Measurements from ENCODE around the gene ZBTB45.
"Not testable (repeated sequence)": the region's sequence is repeated elsewhere in the genome, so short reads cannot be mapped to it uniquely, and the experiment has no call there.

The ZBTB45 gene

DNA sequence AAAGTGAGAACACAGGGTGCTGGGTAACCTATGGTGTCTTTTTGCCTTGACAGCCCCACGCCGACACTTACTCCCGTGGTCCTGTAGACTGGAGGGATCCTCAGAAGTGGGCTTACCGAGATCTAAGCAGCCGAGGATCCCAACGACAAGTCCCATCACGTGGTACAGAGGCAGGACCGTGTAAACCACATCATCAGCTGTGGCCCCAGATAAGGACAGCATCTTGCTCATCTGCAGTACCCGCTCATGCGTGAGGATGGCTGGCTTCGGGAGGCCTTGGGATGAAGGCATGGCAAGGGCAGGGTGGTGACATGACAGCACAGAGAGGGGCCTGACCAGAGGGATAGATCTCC lies 9.9 kb downstream of the ZBTB45 start:
- Histone ChIP-seq H3K79me1 (ENCODE audit: low read length) (peaks cover 2% of the 10 kb centered on the region), H4K8ac (ENCODE audit: low read depth, low read length) (no peak overlapping the region), H3K18ac (ENCODE audit: low read length) (no peak overlapping the region), H2BK5ac (ENCODE audit: low read depth, low read length, poor library complexity) (no peak overlapping the region), H2BK120ac (ENCODE audit: insufficient read depth, low read length, poor library complexity) (no peak overlapping the region), H3K9me3 (ENCODE audit: insufficient read depth, low read depth, low read length) (no peaks in the 10 kb centered on the region), H2AK5ac (ENCODE audit: low read length) (no peak overlapping the region), H3K4me1 (ENCODE audit: control insufficient read depth in 1 of 2, insufficient read depth in 2 of 2, low read length in 2 of 2) (peaks cover 4 to 7% of the 10 kb centered on the region in 2 experiments), H3K36me3 (ENCODE audit: control insufficient read depth in 1 of 2, insufficient read depth in 2 of 2, low read length in 2 of 2) (peaks cover 6 to 9% of the 10 kb centered on the region in 2 experiments), H2BK12ac (ENCODE audit: low read length) (no peak overlapping the region), H3K23ac (ENCODE audit: low read length) (no peak overlapping the region), H3K79me2 (ENCODE audit: control insufficient read depth, insufficient read depth, low read length, poor library complexity) (peaks cover 4% of the 10 kb centered on the region), H3K4me3 (ENCODE audit: low read depth, low read length) (no peak overlapping the region), H3K27ac (ENCODE audit: low read depth, low read length) (no peak overlapping the region), H4K91ac (ENCODE audit: low read depth, low read length) (no peak overlapping the region), H3K9ac (ENCODE audit: low read length) (no peak overlapping the region), H4K12ac (ENCODE audit: low read depth, low read length) (no peak overlapping the region), H3K14ac (ENCODE audit: low read length) (no peak overlapping the region), H3K4ac (ENCODE audit: low read depth, low read length) (no peak overlapping the region), H2AFZ (ENCODE audit: insufficient read depth, low read length, poor library complexity) (no peak overlapping the region), H3K4me2 (ENCODE audit: low read length) (no peak overlapping the region), H3K27me3 (ENCODE audit: insufficient read depth, low read length) (no peaks in the 10 kb centered on the region)
- WGBS (ENCODE audit: extremely low coverage, insufficient coverage, insufficient read length): no CpG with 5 or more reads among the region's 11 CpGs
- DNase-seq: no peak

DNA sequence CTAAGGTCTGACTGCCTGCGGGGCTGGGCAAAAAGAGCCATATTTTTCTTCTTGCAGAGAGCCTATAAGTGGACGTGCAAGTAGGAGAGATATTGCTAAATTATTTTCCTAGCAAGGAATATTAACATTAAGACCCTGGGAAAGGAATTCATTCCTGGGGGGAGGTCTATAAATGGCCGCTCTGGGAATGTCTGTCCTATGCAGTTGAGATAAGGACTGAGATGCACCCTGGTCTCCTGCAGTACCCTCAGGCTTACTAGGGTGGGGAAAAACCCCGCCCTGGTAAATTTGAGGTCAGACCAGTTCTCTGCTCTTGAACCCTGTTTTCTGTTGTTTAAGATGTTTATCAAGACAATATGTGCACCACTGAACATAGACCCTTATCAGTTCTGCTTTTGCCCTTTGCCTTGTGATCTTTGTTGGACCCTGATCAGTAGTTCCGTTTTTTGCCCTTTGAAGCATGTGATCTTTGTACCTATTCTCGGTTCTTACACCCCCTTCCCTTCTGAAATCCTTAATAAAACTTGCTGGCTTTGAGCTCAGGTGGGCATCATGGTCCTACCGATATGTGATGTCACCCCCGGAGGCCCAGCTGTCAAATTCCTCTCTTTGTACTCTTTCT lies 11.9 kb downstream of the ZBTB45 start:
- WGBS (ENCODE audit: extremely low coverage, insufficient coverage, insufficient read length): no CpG with 5 or more reads among the region's 8 CpGs

DNA sequence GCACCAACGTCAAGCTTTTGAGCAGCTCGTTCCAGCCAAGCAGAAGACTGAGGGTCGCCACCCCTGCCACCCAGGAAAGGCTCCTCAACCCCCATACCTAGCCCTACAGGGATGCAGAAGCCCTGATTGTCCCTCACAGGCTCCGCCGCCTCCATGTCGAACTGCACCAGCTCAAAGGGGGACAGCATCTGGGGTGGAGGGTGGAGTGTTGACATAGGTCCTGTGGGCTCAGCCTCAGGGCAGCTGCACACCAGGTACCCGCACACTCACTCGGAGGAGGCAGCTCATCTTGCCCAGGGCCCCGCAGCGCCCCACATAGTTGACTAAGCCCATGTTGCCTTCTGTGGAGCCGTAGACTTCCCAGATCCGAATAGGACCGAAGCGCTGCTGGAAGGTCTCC lies 19.4 kb downstream of the ZBTB45 start:
- H3K79me1 ChIP-seq (ENCODE audit: low read length): peaks cover 7% of the 10 kb centered on the region
- no peaks in the 10 kb centered on the region for H3K27me3 ChIP-seq (ENCODE audit: insufficient read depth, low read length)
- H2AFZ ChIP-seq (ENCODE audit: insufficient read depth, low read length, poor library complexity): no peak overlapping the region
- no peak overlapping the region for H3K27ac ChIP-seq (ENCODE audit: low read depth, low read length)
- peak overlapping the region; percentile 77 for H3K4me2 ChIP-seq (ENCODE audit: low read length)
- H3K9me3 ChIP-seq (ENCODE audit: insufficient read depth, low read depth, low read length): peaks cover 5% of the 10 kb centered on the region
- H2BK12ac ChIP-seq (ENCODE audit: low read length): no peak overlapping the region
- no peak overlapping the region for H2AK5ac ChIP-seq (ENCODE audit: low read length)
- no peak overlapping the region for H3K4me3 ChIP-seq (ENCODE audit: low read depth, low read length)
- H2BK5ac ChIP-seq (ENCODE audit: low read depth, low read length, poor library complexity): no peak overlapping the region
- peak overlapping the region; percentile 100 for H4K8ac ChIP-seq (ENCODE audit: low read depth, low read length)
- peaks cover 4% of the 10 kb centered on the region for H3K79me2 ChIP-seq (ENCODE audit: control insufficient read depth, insufficient read depth, low read length, poor library complexity)
- WGBS (ENCODE audit: extremely low coverage, insufficient coverage, insufficient read length): no CpG with 5 or more reads among the region's 14 CpGs
- no peak overlapping the region for H3K4ac ChIP-seq (ENCODE audit: low read depth, low read length)
- H3K4me1 ChIP-seq (ENCODE audit: control insufficient read depth in 1 of 2, insufficient read depth in 2 of 2, low read length in 2 of 2): peaks cover 10 to 19% of the 10 kb centered on the region in 2 experiments
- DNase-seq: no peak
- no peaks in the 10 kb centered on the region for H3K36me3 ChIP-seq (ENCODE audit: control insufficient read depth in 1 of 2, insufficient read depth in 2 of 2, low read length in 2 of 2)
- H3K23ac ChIP-seq (ENCODE audit: low read length): no peak overlapping the region
- H2BK120ac ChIP-seq (ENCODE audit: insufficient read depth, low read length, poor library complexity): no peak overlapping the region
- no peak overlapping the region for H4K12ac ChIP-seq (ENCODE audit: low read depth, low read length)
- H4K91ac ChIP-seq (ENCODE audit: low read depth, low read length): no peak overlapping the region
- H3K18ac ChIP-seq (ENCODE audit: low read length): no peak overlapping the region
- no peak overlapping the region for H3K9ac ChIP-seq (ENCODE audit: low read length)
- no peak overlapping the region for H3K14ac ChIP-seq (ENCODE audit: low read length)

More for the DNA sequence above, 11.9 kb downstream of the ZBTB45 start:
- not testable (repeated sequence) for H2BK12ac ChIP-seq (ENCODE audit: low read length); H2BK5ac ChIP-seq (ENCODE audit: low read depth, low read length, poor library complexity); H4K91ac ChIP-seq (ENCODE audit: low read depth, low read length); H3K79me1 ChIP-seq (ENCODE audit: low read length); H4K12ac ChIP-seq (ENCODE audit: low read depth, low read length); H3K4me3 ChIP-seq (ENCODE audit: low read depth, low read length); H3K4ac ChIP-seq (ENCODE audit: low read depth, low read length); H4K8ac ChIP-seq (ENCODE audit: low read depth, low read length); H3K14ac ChIP-seq (ENCODE audit: low read length); H3K27me3 ChIP-seq (ENCODE audit: insufficient read depth, low read length); H3K9ac ChIP-seq (ENCODE audit: low read length); H3K27ac ChIP-seq (ENCODE audit: low read depth, low read length); H2AK5ac ChIP-seq (ENCODE audit: low read length); DNase-seq; H3K18ac ChIP-seq (ENCODE audit: low read length); H3K4me1 ChIP-seq (ENCODE audit: control insufficient read depth in 1 of 2, insufficient read depth in 2 of 2, low read length in 2 of 2); H3K23ac ChIP-seq (ENCODE audit: low read length); H2AFZ ChIP-seq (ENCODE audit: insufficient read depth, low read length, poor library complexity); H3K4me2 ChIP-seq (ENCODE audit: low read length); H3K36me3 ChIP-seq (ENCODE audit: control insufficient read depth in 1 of 2, insufficient read depth in 2 of 2, low read length in 2 of 2); H3K9me3 ChIP-seq (ENCODE audit: insufficient read depth, low read depth, low read length); H3K79me2 ChIP-seq (ENCODE audit: control insufficient read depth, insufficient read depth, low read length, poor library complexity); H2BK120ac ChIP-seq (ENCODE audit: insufficient read depth, low read length, poor library complexity)

DNA sequence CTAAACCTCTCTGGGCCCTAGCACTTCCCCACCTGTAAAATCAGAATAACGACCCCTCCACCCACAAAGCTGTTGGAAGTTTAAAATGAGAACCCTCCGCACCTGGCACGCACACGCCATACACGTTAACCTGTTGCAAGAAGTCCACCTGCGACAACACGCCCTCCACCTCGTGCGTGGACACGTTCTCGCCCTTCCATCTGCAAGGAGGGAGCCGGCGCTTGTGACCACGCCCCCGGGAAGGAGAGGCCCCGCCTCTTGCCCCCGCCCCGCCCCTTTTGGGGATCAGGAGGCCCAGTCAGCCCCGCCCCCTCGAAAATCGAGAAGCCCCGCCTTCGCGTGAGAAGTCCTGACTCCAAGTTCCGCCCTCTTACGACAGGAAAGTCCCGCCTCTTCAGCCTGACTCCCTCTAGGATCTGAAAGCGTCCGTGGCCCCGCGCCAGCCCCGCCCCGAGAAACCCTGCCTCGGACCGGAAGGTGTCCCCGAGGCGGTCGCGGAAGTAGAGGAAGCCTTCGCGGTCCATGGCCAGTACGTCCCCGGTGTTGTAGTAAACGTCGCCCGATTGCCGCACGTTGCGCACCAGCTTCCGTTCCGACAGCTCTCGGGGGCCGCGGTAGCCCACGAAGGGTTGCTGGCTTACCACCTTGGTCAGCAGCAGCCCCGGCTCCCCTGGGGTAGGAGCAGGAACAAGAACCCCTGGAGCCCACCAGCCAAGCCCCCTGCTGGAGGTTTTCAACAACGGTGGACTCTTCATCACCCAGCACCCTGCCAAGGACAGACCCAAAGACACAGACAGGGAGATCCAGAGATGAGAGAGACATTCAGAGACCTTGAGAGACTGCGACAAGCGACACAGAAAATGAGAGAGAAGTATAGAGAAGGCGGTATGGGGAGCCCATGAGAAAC lies 20.3 kb downstream of the ZBTB45 start:
- H4K91ac ChIP-seq (ENCODE audit: low read depth, low read length): peak overlapping the region; percentile 90
- peak overlapping the region; percentile 78 for H2AK5ac ChIP-seq (ENCODE audit: low read length)
- peak overlapping the region; percentile 99 for H4K12ac ChIP-seq (ENCODE audit: low read depth, low read length)
- H3K27ac ChIP-seq (ENCODE audit: low read depth, low read length): peak overlapping the region; percentile 67
- peak overlapping the region; percentile 86 for H2BK5ac ChIP-seq (ENCODE audit: low read depth, low read length, poor library complexity)
- H3K23ac ChIP-seq (ENCODE audit: low read length): no peak overlapping the region
- H3K79me2 ChIP-seq (ENCODE audit: control insufficient read depth, insufficient read depth, low read length, poor library complexity): peaks cover 4% of the 10 kb centered on the region
- H3K4me1 ChIP-seq (ENCODE audit: control insufficient read depth in 1 of 2, insufficient read depth in 2 of 2, low read length in 2 of 2): peaks cover 10 to 19% of the 10 kb centered on the region in 2 experiments
- WGBS (ENCODE audit: extremely low coverage, insufficient coverage, insufficient read length): no CpG with 5 or more reads among the region's 60 CpGs
- H3K4ac ChIP-seq (ENCODE audit: low read depth, low read length): peak overlapping the region; percentile 90
- peak overlapping the region; percentile 46 for H3K9ac ChIP-seq (ENCODE audit: low read length)
- no peaks in the 10 kb centered on the region for H3K36me3 ChIP-seq (ENCODE audit: control insufficient read depth in 1 of 2, insufficient read depth in 2 of 2, low read length in 2 of 2)
- peak; percentile 97 to 99 for DNase-seq
- H3K18ac ChIP-seq (ENCODE audit: low read length): peak overlapping the region; percentile 98
- H2BK12ac ChIP-seq (ENCODE audit: low read length): no peak overlapping the region
- peak overlapping the region; percentile 77 for H3K4me2 ChIP-seq (ENCODE audit: low read length)
- peak overlapping the region; percentile 100 for H4K8ac ChIP-seq (ENCODE audit: low read depth, low read length)
- peak overlapping the region; percentile 99 for H2AFZ ChIP-seq (ENCODE audit: insufficient read depth, low read length, poor library complexity)
- peak overlapping the region; percentile 98 for H3K14ac ChIP-seq (ENCODE audit: low read length)
- no peaks in the 10 kb centered on the region for H3K27me3 ChIP-seq (ENCODE audit: insufficient read depth, low read length)
- peak overlapping the region; percentile 64 for H3K4me3 ChIP-seq (ENCODE audit: low read depth, low read length)
- peaks cover 7% of the 10 kb centered on the region for H3K79me1 ChIP-seq (ENCODE audit: low read length)
- peaks cover 5% of the 10 kb centered on the region for H3K9me3 ChIP-seq (ENCODE audit: insufficient read depth, low read depth, low read length)
- H2BK120ac ChIP-seq (ENCODE audit: insufficient read depth, low read length, poor library complexity): peak overlapping the region; percentile 79

All from trophoblast cell (in vitro differentiated cells and primary cell).